Loucy (cell line): ENCODE data around the gene NOS1.

Experiments
- H2AFZ ChIP-seq: fragments of 200-600 bp; sonication (generic); 2 replicates; pipeline ENCODE4 v1.6.0; 2016; ENCODE audit warnings: antibody characterized with exemption, mild to moderate bottlenecking, low read length, moderate library complexity
- H3F3A ChIP-seq: fragments of 200-600 bp; 2 replicates; pipeline ENCODE4 v1.6.0; 2016; ENCODE audit warnings: antibody characterized with exemption, low read depth, mild to moderate bottlenecking
- H3K27me3 ChIP-seq: fragments of 200-600 bp; sonication (generic); 2 replicates; pipeline ENCODE4 v1.6.1; 2014; ENCODE audit warnings: low read length, mild to moderate bottlenecking; ENCODE audit not compliant: insufficient read depth, poor library complexity, severe bottlenecking
- H3K36me3 ChIP-seq: fragments of 200-600 bp; sonication (generic); 2 replicates; pipeline ENCODE4 v1.6.1; 2016; ENCODE audit warnings: low read length; ENCODE audit not compliant: insufficient read depth
- H3K4me1 ChIP-seq: fragments of 200-600 bp; sonication (generic); 2 replicates; pipeline ENCODE4 v1.5.1; 2014; ENCODE audit warnings: low read length, mild to moderate bottlenecking; ENCODE audit not compliant: insufficient read depth, poor library complexity, severe bottlenecking
- H3K4me2 ChIP-seq: fragments of 200-600 bp; sonication (generic); 2 replicates; pipeline ENCODE4 v1.6.0; 2014; ENCODE audit warnings: antibody characterized with exemption, low read length, low read depth, mild to moderate bottlenecking; ENCODE audit not compliant: poor library complexity, severe bottlenecking
- H3K4me3 ChIP-seq: fragments of 200-600 bp; sonication (generic); 2 replicates; pipeline ENCODE4 v1.5.1; 2014; ENCODE audit warnings: low read length, mild to moderate bottlenecking, mixed read lengths; ENCODE audit not compliant: poor library complexity, severe bottlenecking
- H3K79me2 ChIP-seq: fragments of 200-600 bp; sonication (generic); 2 replicates; pipeline ENCODE4 v1.6.1; 2014; ENCODE audit warnings: low read length; ENCODE audit not compliant: insufficient read depth
- H3K9ac ChIP-seq: fragments of 200-600 bp; sonication (generic); 2 replicates; pipeline ENCODE4 v1.6.0; 2014; ENCODE audit warnings: mild to moderate bottlenecking, low read depth, low read length, moderate library complexity; ENCODE audit not compliant: poor library complexity, severe bottlenecking
- H3K9me2 ChIP-seq: fragments of 200-600 bp; sonication (generic); replicated peaks from 2 replicates; pipeline ENCODE4 v1.6.1; 2016; ENCODE audit warnings: low read depth, low read length, mixed read lengths
- H3K9me3 ChIP-seq: fragments of 200-600 bp; sonication (generic); 2 replicates; pipeline ENCODE4 v1.6.1; 2014; ENCODE audit warnings: mild to moderate bottlenecking, antibody characterized with exemption, low read length, low read depth; ENCODE audit not compliant: insufficient read depth
- H4K20me1 ChIP-seq: fragments of 200-600 bp; sonication (generic); 2 replicates; pipeline ENCODE4 v1.6.0; 2014; ENCODE audit warnings: antibody characterized with exemption, low read length, mild to moderate bottlenecking; ENCODE audit not compliant: insufficient read depth, poor library complexity, severe bottlenecking
- CTCF ChIP-seq: fragments of 200-600 bp; sonication (generic); conservative IDR thresholded peaks from 2 replicates; pipeline ENCODE4 v1.5.1; 2014; ENCODE audit warnings: mild to moderate bottlenecking, antibody characterized with exemption, low read length
- EZH2phosphoT487 ChIP-seq: fragments of 200-600 bp; IDR thresholded peaks from 2 replicates; pipeline ENCODE4 v1.6.1; 2018; ENCODE audit warnings: antibody characterized with exemption, mild to moderate bottlenecking, moderate library complexity, borderline replicate concordance

NOS1 gene

GRCh38 chr12:117361347-117361751 lies at the start of gene NOS1:
Gene NOS1, minus strand, starts transcription at chr12:117361626. Its CDS starts 30,557 bp downstream, at chr12:117331069.
- Histone ChIP-seq H3K9me3 (no peaks in the 10 kb centered on the region), H3K36me3 (no peaks in the 10 kb centered on the region), H2AFZ (no peak within 1 kb of the TSS), H3K9me2 (no peaks in the 10 kb centered on the region), H3K4me1 (no peaks in the 10 kb centered on the region), H3F3A (no peaks in the 10 kb centered on the region), H3K9ac (no peak within 1 kb of the TSS), H3K79me2 (no peaks in the 10 kb centered on the region), H3K4me2 (no peak within 1 kb of the TSS), H3K4me3 (no peak within 1 kb of the TSS), H3K27me3 (no peaks in the 10 kb centered on the region), H4K20me1 (no peaks in the 10 kb centered on the region)
- TF ChIP-seq CTCF, result no peak
- no peak for TF ChIP-seq EZH2phosphoT487

GRCh38 chr12:117409286-117409685 lies 47.9 kb upstream of the NOS1 start:
- Histone ChIP-seq H3K27me3 (no peaks in the 10 kb centered on the region), H3K36me3 (no peaks in the 10 kb centered on the region), H3K4me1 (no peaks in the 10 kb centered on the region), H3K9me3 (no peaks in the 10 kb centered on the region), H4K20me1 (no peaks in the 10 kb centered on the region), H3K4me3 (no peak overlapping the region), H3F3A (no peaks in the 10 kb centered on the region), H3K9me2 (no peaks in the 10 kb centered on the region), H3K79me2 (no peaks in the 10 kb centered on the region), H3K9ac (no peak overlapping the region), H2AFZ (no peak overlapping the region), H3K4me2 (no peak overlapping the region)
- no peak for TF ChIP-seq CTCF
- no peak for TF ChIP-seq EZH2phosphoT487

- Histone ChIP-seq H3K9me3 (no peaks in the 10 kb centered on the region), H3F3A (no peaks in the 10 kb centered on the region), H3K4me1 (no peaks in the 10 kb centered on the region), H3K4me2 (no peak overlapping the region), H3K9me2 (no peaks in the 10 kb centered on the region), H3K36me3 (no peaks in the 10 kb centered on the region), H3K79me2 (no peaks in the 10 kb centered on the region), H2AFZ (no peak overlapping the region), H3K9ac (no peak overlapping the region), H3K27me3 (no peaks in the 10 kb centered on the region), H3K4me3 (no peak overlapping the region), H4K20me1 (no peaks in the 10 kb centered on the region)
- TF ChIP-seq CTCF (no peak), EZH2phosphoT487 (no peak)
Observed at GRCh38 chr12:117408161-117408791, 46.9 kb upstream of the NOS1 start.
